ENCODE results near the gene FOXJ3. TPM values are rescaled to one million over a fixed set of nuclear protein-coding genes. Genes with fewer than 3 reads are reported as not detected.

Gene FOXJ3
- total RNA-seq, 1 donor from 2014 or later, result 36.7 TPM

DNA sequence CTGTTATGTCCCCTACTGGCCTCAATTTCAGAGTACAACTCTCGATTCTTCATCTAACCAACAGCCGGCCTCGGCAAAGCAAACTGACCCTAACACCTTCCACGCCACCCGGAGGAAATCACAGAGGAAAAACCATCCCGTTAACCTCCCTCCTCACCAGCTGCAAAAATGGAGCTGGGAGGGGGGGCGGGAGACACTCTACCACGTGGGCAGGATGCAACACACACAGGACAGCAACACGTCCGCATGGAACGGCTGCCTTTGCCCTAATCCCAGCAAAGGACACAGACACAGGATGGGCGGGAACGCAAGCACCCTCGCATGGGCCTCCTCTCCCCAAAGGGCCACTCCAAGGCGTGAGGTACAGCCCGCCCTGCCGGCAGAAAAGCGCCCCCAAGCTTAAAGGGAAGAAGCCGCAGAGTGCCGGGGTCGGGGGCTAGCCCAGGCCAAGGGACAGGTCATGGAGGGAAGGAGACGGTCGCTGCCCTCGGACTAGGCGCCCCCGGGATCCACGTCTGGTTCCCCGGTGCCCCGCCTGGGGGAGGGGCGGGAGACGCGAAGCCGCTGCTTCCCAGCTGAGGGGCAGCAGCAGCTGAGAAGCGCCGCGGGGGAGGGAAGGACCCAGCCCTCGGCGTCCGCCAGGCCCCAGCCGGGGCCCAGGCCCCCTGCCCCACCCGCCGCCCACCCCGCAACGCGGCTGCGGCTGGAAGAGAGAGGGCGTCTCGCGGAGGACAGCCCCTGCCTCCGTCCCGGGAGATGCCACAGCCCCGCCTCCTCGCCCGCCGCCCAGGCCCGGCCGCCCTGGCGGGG lies 590 bp downstream of the FOXJ3 start:
- DNase-seq (ENCODE audit: low read depth), result no peak

DNA sequence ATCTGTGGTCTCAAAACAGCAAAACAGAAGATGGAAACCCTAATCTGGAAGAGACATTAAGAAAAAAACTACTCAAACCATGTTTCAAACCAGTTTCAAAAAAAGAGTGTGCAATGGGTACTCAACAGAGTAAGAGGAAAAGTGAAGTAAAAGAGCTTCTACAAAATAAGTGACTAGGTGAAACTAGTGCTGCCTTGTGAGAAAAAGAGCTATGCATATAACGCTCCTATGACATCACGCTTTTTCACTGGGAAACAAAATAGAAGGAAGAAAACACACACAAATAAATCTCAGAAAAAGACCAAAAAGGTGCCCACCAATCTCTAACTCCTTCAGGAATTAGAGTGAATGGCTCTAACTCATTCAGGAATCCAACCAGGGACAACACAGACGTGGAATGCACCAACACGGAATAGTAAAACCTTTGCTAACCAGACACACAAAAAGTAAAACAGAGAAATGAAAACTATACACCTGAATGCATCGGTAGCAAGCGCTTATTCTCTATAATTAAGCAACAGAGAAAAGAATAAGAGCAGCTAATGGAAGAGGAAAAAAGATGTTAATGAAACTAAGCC lies 1.3 kb downstream of the FOXJ3 start:
- no peak for DNase-seq (ENCODE audit: low read depth)

DNA sequence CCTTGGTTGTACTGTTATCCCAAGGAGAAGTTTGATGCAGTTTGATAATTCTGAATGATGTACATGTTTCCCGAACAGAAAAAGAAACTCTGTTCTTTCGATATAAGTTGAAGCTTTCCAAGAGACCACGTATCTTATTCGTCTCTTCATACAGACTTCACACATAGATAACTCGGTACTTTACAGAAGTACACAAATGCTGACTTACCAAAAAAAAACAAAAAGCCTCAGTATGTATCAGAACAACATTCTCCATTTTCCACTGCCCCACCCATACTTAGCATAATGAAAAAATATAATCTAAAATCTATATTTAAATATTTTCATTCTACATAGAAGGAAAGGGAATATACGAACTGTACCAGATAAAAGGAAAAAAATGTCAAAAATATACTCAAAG lies 2.2 kb downstream of the FOXJ3 start:
- no peak for DNase-seq (ENCODE audit: low read depth)

DNA sequence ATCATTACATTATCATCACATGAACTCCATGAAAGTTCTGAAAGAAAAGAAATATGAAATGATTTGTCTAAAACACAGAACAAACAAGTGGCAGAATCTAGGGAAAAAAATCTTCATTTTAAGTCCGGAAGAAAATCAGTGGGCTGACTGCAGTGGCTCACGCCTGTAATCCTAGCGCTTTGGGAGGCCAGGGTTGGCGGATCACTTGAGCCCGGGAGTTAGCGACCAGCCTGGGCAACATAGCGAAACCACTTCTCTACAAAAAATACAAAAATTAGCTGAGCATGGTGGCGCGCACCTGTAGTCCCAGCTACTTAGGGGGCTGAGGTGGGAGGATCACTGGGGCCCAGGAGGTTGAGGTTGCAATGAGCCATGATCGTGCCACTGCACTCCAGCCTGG lies 4.8 kb downstream of the FOXJ3 start:
- DNase-seq (ENCODE audit: low read depth), result no peak

DNA sequence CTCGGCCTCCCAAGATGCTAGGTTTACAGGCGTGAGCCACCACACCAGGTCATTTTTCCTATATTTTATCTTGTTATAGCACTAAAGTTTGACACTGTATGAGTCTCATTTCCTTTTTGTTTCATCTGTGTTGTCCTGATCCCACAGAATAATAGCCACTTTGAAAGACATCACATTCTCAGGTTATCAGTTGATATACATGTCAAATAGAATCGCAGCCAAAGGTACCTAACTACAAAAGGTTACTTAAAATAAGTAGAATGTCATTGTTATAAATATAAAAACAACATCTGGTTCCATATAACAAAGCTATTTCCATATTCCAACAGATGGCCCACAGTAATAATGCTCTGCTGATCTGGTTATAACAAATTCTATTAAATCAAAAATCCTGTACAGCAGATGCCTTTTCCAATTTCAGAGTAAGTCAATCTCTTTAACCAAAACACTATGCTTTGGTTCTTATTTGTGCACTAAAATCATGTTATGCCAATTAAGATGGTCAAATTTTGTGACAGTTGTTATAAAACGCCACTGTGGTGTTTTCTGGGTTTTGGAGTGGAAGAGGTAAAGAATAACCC lies 6.0 kb downstream of the FOXJ3 start:
- no peak for DNase-seq (ENCODE audit: low read depth)

DNA sequence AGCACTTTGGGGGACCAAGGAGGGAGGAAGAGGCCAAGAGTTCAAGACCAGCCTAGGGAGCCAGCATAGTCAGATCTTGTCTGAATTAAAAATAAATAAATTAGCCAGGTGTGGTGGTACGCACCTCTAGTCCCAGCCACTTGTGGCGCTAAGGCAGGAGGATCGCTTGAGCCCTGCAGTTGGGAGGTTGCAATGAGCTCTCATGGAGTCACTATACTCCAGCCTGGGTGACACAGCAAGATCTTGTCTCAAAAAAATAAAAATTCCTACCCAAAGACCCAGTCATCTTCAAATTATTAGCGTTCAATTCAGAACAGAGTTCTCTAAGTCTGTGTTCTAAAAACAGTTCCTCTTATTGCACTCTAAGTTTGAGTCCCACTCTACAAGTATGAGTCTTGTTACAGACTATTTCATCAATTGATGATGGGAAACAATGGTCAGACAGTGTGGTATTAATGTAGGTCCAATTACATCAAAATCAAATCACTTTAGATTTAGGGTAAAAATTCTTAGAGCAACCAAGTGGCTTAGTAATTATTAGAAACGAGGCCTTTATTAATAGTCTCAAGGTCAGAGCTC lies 6.9 kb downstream of the FOXJ3 start:
- no peak for DNase-seq (ENCODE audit: low read depth)

DNA sequence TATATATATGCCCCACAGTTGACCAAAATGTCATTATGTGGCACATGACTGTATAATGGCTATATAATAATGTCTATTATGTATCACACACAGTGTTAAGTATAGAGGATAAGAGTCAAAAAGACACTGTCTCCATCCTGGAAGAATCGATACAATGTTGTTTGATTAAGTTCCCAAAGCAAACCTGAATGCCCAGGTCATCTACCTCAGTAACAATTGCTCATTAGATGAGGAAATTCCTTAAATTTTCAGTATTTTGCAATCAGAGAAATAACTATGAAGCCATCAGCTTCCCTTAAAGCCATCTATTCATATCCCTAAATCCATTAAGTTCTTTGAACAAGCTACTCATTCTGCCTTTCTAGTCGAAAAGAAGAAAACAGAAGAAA lies 10.0 kb downstream of the FOXJ3 start:
- no peak for DNase-seq (ENCODE audit: low read depth)

DNA sequence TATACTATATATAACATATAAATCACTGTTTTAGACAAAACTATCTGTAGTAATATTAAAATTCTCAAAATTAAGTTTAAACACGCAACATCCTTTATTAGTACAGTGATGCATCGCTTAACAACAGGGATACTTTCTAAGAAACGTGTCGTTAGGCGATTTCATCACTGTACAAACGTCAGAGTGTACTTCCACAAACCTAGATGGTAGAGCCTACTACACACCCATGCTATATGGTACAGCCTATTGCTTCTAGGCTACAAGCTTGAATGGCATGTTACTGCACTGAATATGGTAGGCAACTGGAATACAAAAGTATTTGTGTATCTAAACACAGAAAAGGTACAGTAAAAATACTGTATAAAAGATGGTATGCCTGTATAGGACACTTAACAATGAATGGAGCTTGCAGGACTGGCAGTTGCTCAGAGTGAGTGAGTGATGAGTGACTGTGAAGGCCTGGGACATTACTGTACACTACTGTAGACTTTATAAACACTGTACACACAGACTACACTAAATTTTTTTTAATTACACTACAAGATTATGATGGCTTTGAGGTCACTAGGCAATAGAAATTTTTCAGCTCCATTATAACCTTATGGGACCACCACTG lies 10.5 kb downstream of the FOXJ3 start:
- no peak for DNase-seq (ENCODE audit: low read depth)

DNA sequence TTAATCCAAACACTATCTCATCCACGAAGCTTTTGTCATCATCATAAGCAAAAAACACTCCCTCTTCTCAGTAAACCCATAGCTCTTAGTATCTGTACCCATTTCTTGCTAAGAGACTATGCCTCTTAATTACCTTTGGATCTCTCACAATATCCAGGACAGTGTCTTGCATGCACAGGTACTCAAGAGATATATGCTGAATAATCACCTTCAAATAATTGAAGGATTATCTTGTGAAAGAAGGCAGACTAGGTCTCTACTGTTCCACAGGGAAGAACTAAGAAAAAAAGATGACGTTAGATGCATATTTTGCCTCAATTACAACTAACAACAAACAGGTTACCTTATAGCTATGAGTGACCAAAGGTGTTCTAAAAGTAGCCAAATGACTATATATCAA lies 11.5 kb downstream of the FOXJ3 start:
- DNase-seq (ENCODE audit: low read depth), result no peak

DNA sequence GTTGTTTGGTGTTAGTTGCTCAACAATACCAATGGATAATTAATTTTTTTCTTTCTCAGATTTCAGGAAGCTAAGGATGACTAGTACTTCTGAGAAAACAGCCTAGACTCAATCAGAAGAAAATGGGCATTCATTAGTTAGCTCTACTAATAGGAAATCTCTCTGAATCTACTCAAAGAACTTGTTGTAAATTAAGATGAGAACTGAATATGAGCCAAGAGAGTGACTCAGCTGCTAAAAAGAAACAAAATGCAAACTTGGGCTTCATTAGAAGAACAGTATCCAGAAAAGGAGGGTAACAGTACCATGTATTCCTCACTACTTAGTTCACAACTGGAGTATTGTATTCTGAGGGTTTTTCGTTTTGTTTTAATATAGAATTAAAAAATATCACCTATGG lies 12.5 kb downstream of the FOXJ3 start:
- DNase-seq (ENCODE audit: low read depth), result peak; percentile 86

DNA sequence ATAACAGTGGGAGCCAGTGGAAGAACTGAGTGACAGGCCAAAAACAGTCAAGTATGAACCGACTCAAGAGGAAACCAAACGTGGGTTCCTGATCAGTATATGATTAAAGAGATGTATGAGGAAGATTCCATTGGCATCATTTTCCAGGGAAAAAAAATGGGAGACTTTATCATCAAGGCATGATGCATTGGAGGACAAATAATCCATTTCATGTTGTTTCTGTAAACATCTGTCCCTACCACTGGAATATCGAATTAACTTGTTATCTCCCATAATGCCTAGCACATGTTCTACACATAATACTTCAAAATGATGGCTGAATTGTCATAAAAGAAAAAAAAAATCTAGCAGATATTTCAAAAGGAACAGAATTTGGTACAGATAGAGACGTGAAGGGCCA lies 13.3 kb downstream of the FOXJ3 start:
- DNase-seq (ENCODE audit: low read depth), result no peak

DNA sequence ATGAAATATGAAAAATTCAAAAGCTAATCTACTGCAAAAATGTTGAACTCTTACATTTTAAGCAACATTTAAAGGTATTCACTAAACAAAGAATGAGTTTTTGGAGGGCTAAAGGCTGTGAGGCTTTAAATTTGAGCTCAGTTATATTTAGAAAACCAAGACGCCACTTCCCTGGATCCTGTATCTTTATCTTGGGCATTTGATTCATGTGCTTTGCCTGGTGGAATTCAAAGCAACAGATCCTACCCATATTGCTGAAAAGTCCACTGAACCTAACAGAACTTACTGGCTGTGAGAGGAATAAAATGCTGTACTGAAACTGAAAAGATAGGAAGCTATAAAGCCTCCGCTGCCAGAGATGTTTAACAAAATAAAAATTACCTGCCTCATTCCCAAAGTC lies 14.3 kb downstream of the FOXJ3 start:
- no peak for DNase-seq (ENCODE audit: low read depth)

DNA sequence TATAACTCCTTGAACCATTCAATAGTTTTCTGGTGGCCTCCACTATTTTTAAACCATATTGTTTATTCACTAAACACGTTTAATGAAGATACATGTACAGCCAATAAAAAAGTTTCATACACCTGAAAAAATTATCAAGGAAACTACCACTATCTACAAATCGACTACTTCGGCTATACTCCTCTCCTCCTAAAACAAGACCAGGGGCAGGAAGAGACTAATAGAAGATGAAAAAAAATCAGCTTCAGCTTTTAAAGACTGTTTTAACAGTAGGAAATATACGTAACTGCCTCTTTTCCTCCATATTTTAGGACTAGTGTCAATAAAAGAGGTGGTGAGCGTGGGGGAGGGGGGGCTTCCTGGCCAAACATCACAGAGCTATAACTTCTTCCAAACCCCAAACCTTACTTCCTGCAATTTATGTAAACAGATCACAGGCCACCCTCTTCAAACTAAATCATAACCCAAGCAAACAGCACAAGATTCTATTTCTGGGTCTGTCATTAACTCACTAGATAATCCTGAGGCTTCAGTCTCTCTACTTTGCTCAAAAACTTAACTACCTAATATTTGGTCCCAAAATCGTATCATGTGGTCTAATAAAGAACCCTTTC lies 15.1 kb downstream of the FOXJ3 start:
- DNase-seq (ENCODE audit: low read depth), result no peak

DNA sequence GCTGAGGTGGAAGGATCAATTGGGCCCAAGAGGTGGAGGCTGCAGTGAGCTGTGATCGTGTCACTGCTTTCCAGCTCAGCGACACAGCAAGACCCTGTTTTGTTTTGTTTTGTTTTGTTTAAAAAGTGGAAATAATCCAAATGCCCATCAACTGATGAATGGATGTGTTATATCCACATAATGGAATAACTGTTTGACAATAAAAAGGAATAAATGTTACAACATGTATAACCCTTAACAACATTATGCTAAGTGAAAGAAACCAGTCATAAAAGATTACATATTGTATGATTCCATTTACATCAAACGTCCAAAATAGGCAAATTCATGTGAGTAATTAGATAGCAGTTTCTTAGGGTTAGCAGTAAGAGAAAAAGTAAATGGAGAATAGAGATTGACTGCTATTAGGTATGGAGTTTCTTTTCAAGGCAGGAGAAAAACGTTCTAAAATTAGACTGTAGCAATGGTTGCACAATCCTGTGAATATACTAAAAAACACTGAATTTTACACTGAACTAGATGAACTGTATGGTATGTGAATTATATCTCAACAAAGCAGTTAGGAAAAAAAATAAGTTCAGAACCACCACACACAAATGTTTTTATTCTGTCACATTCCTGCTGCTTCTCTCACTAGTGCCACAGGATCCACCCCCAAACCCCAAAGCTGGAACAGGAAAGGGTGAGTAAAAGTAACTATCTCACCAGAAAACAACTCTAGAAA lies 15.7 kb downstream of the FOXJ3 start:
- DNase-seq (ENCODE audit: low read depth), result peak; percentile 17

DNA sequence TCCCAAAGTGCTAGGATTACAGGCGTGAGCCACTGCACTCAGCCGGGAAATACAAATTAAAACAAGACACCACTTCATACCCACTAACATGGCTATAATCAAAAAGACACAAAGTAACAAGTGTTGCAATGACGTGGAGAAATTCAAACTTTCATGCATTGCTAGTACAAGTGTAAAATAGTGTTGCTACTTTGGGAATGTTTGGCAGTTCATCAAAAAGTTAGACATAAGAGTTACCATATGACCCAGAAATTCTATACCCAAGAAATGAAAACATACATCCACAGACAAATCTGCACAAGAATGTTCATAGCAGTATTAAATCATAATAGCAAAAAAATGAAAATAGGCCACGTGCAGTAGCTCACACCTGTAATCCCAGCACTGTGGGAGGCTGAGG lies 16.4 kb downstream of the FOXJ3 start:
- no peak for DNase-seq (ENCODE audit: low read depth)

DNA sequence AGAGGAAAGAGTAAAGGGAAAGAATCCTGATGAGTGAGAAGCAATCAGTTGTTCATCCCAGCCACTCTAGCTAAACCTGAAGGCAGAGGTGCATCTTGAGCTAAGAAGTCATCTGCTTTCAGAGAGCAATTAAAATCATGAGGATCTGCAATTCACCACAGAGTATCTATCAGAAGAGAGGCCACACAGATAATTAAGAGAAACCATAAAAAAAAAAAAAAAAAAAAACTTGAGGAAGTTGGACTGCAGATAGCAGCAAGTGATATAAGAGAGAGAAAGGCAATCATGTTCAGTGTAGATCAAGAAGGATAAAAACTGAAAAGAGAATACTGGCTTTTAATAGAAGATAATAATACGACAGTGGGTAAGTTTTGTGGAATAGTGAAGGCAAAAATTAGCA lies 17.7 kb downstream of the FOXJ3 start:
- no peak for DNase-seq (ENCODE audit: low read depth)

DNA sequence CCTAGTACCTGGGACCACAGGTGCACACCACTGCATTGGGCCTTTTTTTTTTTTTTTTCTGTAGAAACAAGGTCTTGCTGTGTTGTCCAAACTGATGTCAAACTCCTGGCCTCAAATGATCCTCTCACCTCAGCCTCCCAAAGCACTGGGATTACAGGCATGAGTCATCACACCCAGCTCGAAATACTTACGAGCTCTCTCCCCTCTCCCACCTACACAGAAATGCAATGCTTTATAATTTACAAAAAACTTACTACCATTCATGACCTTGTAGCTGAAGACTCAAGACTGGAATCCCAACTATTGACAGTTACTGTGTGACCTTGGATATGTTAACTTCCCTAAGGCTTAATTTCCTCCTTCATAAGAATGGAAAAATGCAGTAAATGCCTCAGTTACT lies 18.7 kb downstream of the FOXJ3 start:
- no peak for DNase-seq (ENCODE audit: low read depth)

DNA sequence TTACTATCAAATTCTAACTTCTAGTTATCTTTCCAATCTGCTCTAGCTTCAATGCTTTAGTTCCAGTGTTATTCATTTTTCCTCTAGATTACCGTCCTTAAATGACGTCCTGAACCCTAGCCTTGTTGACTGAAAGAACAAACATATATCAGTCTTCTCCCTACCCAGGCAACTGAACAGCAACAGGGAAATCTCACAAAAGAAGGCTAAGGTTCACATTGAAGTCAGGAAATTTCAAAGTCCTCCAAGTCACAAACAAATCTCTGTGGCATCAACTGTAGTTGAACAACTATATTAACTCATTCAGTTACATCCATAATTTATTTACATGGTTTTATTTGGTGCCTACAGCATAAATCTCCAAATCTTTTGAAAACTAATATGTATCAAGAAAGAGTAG lies 19.5 kb downstream of the FOXJ3 start:
- no peak for DNase-seq (ENCODE audit: low read depth)

DNA sequence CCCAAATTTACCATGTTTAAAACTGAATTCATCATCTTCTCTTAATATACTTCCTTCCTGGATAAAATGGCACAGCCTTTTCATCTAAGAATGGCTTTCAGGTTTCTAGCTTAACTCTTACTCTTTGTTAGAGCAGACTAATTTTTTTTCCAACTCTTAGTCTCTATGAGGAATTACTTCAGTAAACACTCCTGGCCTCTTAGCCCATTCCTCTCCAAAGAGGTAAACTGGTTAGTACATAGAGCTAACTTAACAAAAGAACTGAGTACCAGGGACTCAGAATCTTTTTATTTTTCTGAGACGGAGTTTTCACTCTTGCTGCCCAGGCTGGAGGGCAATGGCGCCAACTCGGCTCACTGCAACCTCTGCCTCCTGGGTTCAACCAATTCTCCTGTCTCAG lies 21.1 kb downstream of the FOXJ3 start:
- DNase-seq (ENCODE audit: low read depth), result no peak

DNA sequence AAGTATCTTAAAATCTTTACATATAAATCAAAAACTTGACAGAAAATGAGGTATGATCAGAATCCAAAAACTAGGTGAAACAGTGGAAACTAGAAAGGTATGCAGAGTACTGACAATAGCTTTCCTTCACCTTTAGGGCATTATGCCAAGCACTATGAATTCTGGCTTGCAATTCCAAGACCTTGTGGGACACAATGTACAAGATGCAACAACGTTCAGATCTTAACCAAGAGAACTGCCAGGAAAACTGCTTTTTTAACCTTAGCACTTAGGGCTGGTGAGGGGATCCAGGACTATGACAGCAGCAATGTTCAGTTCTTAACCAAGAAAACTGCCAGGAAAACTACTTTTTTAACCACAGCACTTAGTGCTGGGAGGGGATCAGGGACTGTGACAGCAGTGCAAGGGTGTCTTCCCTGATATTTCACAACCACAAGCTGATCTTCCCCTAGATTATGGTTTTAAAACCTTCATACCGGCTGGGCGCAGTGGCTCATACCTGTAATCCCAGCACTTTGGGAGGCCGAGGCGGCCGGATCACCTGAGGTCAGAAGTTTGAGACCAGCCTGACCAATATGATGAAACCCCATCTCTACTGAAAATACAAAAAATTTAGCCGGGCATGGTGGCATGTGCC lies 22.3 kb downstream of the FOXJ3 start:
- DNase-seq (ENCODE audit: low read depth), result peak; percentile 15

DNA sequence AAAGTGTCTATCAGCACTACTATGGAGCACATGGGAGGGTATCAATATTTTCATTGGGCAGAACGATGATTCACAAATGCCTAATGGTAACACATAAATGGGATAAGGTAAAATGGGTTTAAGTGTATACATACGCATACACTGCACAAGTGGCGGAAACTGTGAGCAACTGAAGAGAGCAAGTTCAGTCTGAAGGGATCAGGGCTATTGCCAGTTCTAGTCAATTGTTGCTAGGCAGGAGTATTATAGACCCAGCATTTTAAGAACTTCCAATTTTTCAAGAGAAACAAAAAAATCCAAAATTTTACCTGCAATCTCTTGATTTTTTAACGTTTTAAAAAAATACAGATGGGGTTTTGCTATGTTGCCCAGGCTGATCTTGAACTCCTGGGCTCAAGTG lies 23.1 kb downstream of the FOXJ3 start:
- DNase-seq (ENCODE audit: low read depth), result no peak
